ENCODE measurements around the gene ZNG1A.
"Not testable (repeated sequence)": the region's sequence is repeated elsewhere in the genome, so short reads cannot be mapped to it uniquely, and the experiment has no call there.

Gene ZNG1A

GRCh38 chr9:178970-179383 is at the start of gene ZNG1A:
Gene ZNG1A, minus strand, starts transcription at chr9:179056. Its CDS starts 87 bp downstream, at chr9:178969.
- not testable (repeated sequence) for H3K27me3 ChIP-seq (ENCODE audit: low read depth, low read length); H3K9me3 ChIP-seq (ENCODE audit: control insufficient read depth in 1 of 2, low read length in 2 of 2); H3K27ac ChIP-seq (ENCODE audit: low read length); H3K4me1 ChIP-seq (ENCODE audit: control insufficient read depth in 1 of 2, insufficient read depth in 2 of 2, low read length in 2 of 2); H3K36me3 ChIP-seq (ENCODE audit: control insufficient read depth in 1 of 2, insufficient read depth in 2 of 2, low read length in 2 of 2)
- H3K4me3 ChIP-seq (ENCODE audit: low read depth in 1 of 2, low read length in 2 of 2), result peak within 1 kb of the TSS in 1 of 2 donors; percentile 49

- no peak overlapping the region for H3K27ac ChIP-seq (ENCODE audit: low read length)
- H3K36me3 ChIP-seq (ENCODE audit: control insufficient read depth in 1 of 2, insufficient read depth in 2 of 2, low read length in 2 of 2), result no peaks in the 10 kb centered on the region
- H3K9me3 ChIP-seq (ENCODE audit: control insufficient read depth in 1 of 2, low read length in 2 of 2), result peaks cover 0 to 6% of the 10 kb centered on the region in 2 donors
- no peaks in the 10 kb centered on the region for H3K27me3 ChIP-seq (ENCODE audit: low read depth, low read length)
- H3K4me3 ChIP-seq (ENCODE audit: low read depth in 1 of 2, low read length in 2 of 2), result no peak overlapping the region
- peaks cover 0 to 6% of the 10 kb centered on the region in 2 donors for H3K4me1 ChIP-seq (ENCODE audit: control insufficient read depth in 1 of 2, insufficient read depth in 2 of 2, low read length in 2 of 2)
Measured at GRCh38 chr9:227860-228259, 49.0 kb upstream of the ZNG1A start.

DNA sequence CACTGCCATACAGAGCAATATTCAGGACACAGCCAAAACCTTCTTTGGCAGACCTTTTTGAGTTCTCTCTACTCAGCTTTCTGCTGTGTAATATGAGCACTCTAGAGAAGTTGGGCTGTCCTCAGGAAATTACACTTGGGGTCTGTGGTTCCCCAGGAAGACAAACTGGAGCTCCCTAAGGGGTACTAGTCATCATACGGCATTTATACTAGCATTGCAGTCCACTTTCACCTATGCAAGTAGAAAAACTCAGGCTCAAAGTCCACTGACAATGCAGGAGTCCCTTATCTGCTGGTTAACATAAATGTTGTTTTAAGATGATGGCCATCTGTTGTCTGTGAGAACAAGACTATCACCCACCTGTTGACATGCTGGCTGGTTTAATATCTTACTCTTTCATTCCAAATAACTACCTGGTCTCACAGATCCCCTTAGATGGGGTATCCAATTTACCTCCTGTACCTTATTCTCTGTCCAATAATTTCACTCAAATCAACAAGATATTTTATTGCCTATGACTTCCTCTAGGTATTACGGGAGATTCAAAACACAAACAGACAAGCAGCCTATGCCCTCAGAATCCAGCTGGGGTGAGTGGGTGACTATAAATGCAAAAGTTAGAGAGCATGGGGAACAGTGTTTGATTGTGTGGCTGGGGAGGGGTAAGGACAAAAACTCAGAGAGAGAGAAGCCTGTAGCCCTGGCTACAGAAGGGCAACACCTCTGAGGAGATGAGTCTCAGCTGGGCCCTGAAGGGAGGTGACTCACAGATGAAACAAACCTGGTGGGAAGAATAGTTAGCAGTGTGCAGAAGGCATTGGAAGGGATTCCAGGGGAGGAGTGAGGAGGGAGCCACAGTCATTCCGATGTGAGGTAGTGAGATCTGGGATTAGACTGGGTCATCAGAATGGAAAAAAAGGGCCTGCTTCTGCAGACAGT is 46.0 kb upstream of the ZNG1A start:
- H3K36me3 ChIP-seq (ENCODE audit: control insufficient read depth in 1 of 2, insufficient read depth in 2 of 2, low read length in 2 of 2), result no peaks in the 10 kb centered on the region
- H3K9me3 ChIP-seq (ENCODE audit: control insufficient read depth in 1 of 2, low read length in 2 of 2), result peaks cover 0 to 6% of the 10 kb centered on the region in 2 donors
- H3K27ac ChIP-seq (ENCODE audit: low read length), result no peak overlapping the region
- H3K4me3 ChIP-seq (ENCODE audit: low read depth in 1 of 2, low read length in 2 of 2), result no peak overlapping the region
- no peaks in the 10 kb centered on the region for H3K27me3 ChIP-seq (ENCODE audit: low read depth, low read length)
- H3K4me1 ChIP-seq (ENCODE audit: control insufficient read depth in 1 of 2, insufficient read depth in 2 of 2, low read length in 2 of 2), result peaks cover 0 to 6% of the 10 kb centered on the region in 2 donors

GRCh38 chr9:224026-224425 is 45.2 kb upstream of the ZNG1A start:
- peaks cover 0 to 3% of the 10 kb centered on the region in 2 donors for H3K9me3 ChIP-seq (ENCODE audit: control insufficient read depth in 1 of 2, low read length in 2 of 2)
- no peaks in the 10 kb centered on the region for H3K27me3 ChIP-seq (ENCODE audit: low read depth, low read length)
- H3K36me3 ChIP-seq (ENCODE audit: control insufficient read depth in 1 of 2, insufficient read depth in 2 of 2, low read length in 2 of 2), result no peaks in the 10 kb centered on the region
- H3K4me3 ChIP-seq (ENCODE audit: low read depth in 1 of 2, low read length in 2 of 2), result no peak overlapping the region
- H3K27ac ChIP-seq (ENCODE audit: low read length), result no peak overlapping the region
- peaks cover 0 to 6% of the 10 kb centered on the region in 2 donors for H3K4me1 ChIP-seq (ENCODE audit: control insufficient read depth in 1 of 2, insufficient read depth in 2 of 2, low read length in 2 of 2)

DNA sequence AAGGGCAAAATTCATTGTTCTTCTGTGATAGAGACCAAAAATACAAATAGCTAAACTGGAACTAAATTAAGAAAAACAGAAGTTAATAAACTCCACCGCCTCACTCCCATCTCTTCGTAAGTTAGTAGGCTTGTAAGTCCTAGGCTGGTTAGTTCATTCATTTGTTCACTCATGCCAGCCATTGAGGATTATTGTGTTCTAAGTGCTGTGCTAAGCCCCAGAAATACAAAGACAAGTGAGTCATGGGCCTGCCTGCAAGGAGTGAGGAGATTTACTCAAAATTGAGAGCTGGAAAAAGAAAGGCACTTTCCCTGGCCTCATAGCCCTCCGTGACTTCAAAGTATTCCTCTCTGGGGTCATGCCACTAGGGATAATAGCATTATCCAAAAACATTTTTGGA is 44.3 kb upstream of the ZNG1A start:
- no peaks in the 10 kb centered on the region for H3K9me3 ChIP-seq (ENCODE audit: control insufficient read depth in 1 of 2, low read length in 2 of 2)
- H3K36me3 ChIP-seq (ENCODE audit: control insufficient read depth in 1 of 2, insufficient read depth in 2 of 2, low read length in 2 of 2), result no peaks in the 10 kb centered on the region
- H3K4me1 ChIP-seq (ENCODE audit: control insufficient read depth in 1 of 2, insufficient read depth in 2 of 2, low read length in 2 of 2), result peaks cover 0 to 6% of the 10 kb centered on the region in 2 donors
- H3K27ac ChIP-seq (ENCODE audit: low read length), result no peak overlapping the region
- no peaks in the 10 kb centered on the region for H3K27me3 ChIP-seq (ENCODE audit: low read depth, low read length)
- H3K4me3 ChIP-seq (ENCODE audit: low read depth in 1 of 2, low read length in 2 of 2), result no peak overlapping the region

DNA sequence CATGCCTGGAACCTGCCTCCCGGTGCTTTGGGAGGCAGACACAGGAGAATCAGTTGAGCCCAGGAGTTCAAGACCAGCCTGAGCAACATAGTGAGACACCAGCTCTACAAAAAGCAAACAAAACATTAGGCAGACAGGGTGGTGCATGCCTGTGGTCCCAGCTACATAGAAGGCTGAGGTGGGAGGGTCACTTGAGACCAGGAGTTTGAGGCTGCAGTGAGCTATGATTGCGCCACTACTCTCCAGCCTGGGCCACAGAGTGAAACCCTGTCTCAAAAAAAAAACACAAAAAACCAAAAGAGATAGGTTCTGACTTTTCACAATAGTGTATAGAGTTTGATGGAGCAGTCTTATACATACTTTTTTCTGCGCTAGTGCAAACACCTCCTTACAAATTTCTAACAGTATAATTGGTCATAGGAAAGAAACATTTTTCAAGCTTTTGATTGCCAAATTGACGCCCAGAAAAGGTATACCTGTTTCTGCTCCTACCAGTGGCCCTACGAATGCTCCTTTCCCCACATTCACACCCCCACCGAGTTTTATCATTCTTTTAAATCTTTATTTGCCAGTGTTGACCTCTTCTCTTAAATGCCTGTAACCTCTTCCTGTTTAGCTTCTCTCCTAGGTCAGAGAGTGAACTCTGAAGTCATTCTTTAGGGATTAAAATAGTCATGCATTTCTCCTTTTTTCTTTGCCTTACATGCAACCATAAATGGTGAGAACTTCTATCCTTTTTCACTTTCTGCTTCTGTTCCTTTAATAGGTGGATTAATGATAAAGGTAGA is 43.3 kb upstream of the ZNG1A start:
- H3K9me3 ChIP-seq (ENCODE audit: control insufficient read depth in 1 of 2, low read length in 2 of 2), result no peaks in the 10 kb centered on the region
- H3K4me1 ChIP-seq (ENCODE audit: control insufficient read depth in 1 of 2, insufficient read depth in 2 of 2, low read length in 2 of 2), result peaks cover 0 to 6% of the 10 kb centered on the region in 2 donors
- H3K27ac ChIP-seq (ENCODE audit: low read length), result peak overlapping the region; percentile 53
- no peak overlapping the region for H3K4me3 ChIP-seq (ENCODE audit: low read depth in 1 of 2, low read length in 2 of 2)
- H3K27me3 ChIP-seq (ENCODE audit: low read depth, low read length), result no peaks in the 10 kb centered on the region
- H3K36me3 ChIP-seq (ENCODE audit: control insufficient read depth in 1 of 2, insufficient read depth in 2 of 2, low read length in 2 of 2), result no peaks in the 10 kb centered on the region

DNA sequence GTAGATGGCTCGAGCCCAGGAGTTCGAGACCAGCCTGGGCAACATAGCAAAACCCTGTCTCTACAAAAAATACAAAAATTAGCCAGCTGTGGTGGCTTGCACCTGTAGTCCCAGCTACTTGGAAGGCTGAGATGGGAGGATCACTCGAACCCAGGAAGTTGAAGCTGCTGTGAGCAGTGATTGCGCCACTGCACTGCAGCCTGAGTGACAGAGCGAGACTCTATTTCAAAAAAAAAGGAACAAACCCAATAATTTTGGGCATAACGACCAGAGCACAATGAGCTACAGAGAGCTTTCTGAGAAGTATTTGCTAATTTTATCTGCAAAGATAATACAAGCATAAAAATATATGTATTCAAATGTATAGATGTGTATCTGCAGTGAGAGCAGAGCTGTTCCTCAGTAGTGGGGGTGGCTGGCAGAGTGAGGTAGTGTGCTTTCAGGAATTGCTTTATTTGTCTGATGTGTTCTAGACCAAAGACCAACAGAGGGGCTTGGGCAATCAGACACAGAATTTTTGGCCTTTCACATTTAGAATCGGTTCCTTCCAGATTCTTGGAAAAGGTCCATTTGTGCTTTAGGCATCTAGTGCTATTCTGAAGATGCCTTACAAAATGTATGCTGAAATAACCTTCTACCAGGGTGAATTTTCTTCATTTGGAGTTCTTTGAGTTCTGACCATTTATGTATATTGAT is 41.0 kb upstream of the ZNG1A start:
- Histone ChIP-seq H3K36me3 (ENCODE audit: control insufficient read depth in 1 of 2, insufficient read depth in 2 of 2, low read length in 2 of 2) (no peaks in the 10 kb centered on the region), H3K4me3 (ENCODE audit: low read depth in 1 of 2, low read length in 2 of 2) (no peak overlapping the region), H3K27me3 (ENCODE audit: low read depth, low read length) (no peaks in the 10 kb centered on the region), H3K4me1 (ENCODE audit: control insufficient read depth in 1 of 2, insufficient read depth in 2 of 2, low read length in 2 of 2) (no peaks in the 10 kb centered on the region), H3K9me3 (ENCODE audit: control insufficient read depth in 1 of 2, low read length in 2 of 2) (no peaks in the 10 kb centered on the region), H3K27ac (ENCODE audit: low read length) (no peak overlapping the region)

DNA sequence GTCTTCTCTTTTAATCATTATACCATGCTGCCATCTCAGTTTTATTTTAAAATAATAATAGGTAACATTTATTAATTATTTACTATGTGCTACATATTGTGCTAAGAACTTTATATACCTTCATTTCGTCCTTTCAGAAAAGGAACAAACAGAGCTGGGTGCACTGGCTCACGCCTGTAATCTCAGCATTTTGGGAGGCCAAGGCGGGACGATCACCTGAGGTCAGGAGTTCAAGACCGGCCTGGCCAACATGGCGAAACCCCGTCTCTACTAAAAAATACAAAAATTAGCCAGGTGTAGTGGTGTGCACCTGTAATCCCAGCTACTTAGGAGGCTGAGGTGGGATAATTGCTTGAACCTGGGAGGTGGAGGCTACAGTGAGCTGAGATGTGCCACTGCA is 40.2 kb upstream of the ZNG1A start:
- not testable (repeated sequence) for H3K27ac ChIP-seq (ENCODE audit: low read length); H3K27me3 ChIP-seq (ENCODE audit: low read depth, low read length); H3K4me3 ChIP-seq (ENCODE audit: low read depth in 1 of 2, low read length in 2 of 2); H3K4me1 ChIP-seq (ENCODE audit: control insufficient read depth in 1 of 2, insufficient read depth in 2 of 2, low read length in 2 of 2); H3K9me3 ChIP-seq (ENCODE audit: control insufficient read depth in 1 of 2, low read length in 2 of 2); H3K36me3 ChIP-seq (ENCODE audit: control insufficient read depth in 1 of 2, insufficient read depth in 2 of 2, low read length in 2 of 2)

- H3K27me3 ChIP-seq (ENCODE audit: low read depth, low read length), result no peaks in the 10 kb centered on the region
- no peak overlapping the region for H3K27ac ChIP-seq (ENCODE audit: low read length)
- no peak overlapping the region for H3K4me3 ChIP-seq (ENCODE audit: low read depth in 1 of 2, low read length in 2 of 2)
- no peaks in the 10 kb centered on the region for H3K36me3 ChIP-seq (ENCODE audit: control insufficient read depth in 1 of 2, insufficient read depth in 2 of 2, low read length in 2 of 2)
- no peaks in the 10 kb centered on the region for H3K4me1 ChIP-seq (ENCODE audit: control insufficient read depth in 1 of 2, insufficient read depth in 2 of 2, low read length in 2 of 2)
- no peaks in the 10 kb centered on the region for H3K9me3 ChIP-seq (ENCODE audit: control insufficient read depth in 1 of 2, low read length in 2 of 2)
Measured at GRCh38 chr9:217950-218349, 39.1 kb upstream of the ZNG1A start.

- H3K27ac ChIP-seq (ENCODE audit: low read length), result peak overlapping the region; percentile 27
- H3K4me1 ChIP-seq (ENCODE audit: control insufficient read depth in 1 of 2, insufficient read depth in 2 of 2, low read length in 2 of 2), result no peaks in the 10 kb centered on the region
- no peaks in the 10 kb centered on the region for H3K9me3 ChIP-seq (ENCODE audit: control insufficient read depth in 1 of 2, low read length in 2 of 2)
- H3K27me3 ChIP-seq (ENCODE audit: low read depth, low read length), result no peaks in the 10 kb centered on the region
- H3K4me3 ChIP-seq (ENCODE audit: low read depth in 1 of 2, low read length in 2 of 2), result peak overlapping the region in 1 of 2 donors; percentile 4
- no peaks in the 10 kb centered on the region for H3K36me3 ChIP-seq (ENCODE audit: control insufficient read depth in 1 of 2, insufficient read depth in 2 of 2, low read length in 2 of 2)
Measured at GRCh38 chr9:216866-217265, 38.0 kb upstream of the ZNG1A start.

DNA sequence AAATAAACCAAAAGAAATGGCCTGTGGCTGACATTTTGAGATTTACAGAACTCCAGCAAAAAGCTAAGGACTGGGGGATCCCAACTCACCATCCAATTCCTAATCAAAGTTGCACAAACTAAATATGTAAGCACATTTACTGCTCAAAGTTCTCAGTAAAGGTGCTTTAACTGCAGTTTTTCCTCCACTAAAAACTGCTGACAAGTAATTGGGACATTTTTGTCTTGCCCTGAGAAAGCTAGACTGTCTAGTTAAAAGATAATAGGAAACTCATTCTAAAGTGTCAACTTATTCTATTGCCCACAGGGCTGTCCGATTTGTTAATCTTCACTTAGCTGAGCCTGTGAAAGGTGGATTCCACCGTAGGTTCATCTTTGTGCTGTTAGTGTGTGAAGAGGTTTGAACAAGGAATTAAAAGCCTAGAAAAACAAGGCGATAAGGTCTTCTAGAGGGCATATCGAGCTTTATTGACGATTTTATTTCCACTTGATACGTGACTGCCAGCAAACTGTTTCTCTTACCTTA is 36.8 kb upstream of the ZNG1A start:
- no peaks in the 10 kb centered on the region for H3K4me1 ChIP-seq (ENCODE audit: control insufficient read depth in 1 of 2, insufficient read depth in 2 of 2, low read length in 2 of 2)
- H3K4me3 ChIP-seq (ENCODE audit: low read depth in 1 of 2, low read length in 2 of 2), result peak overlapping the region; percentile 65 to 68
- no peaks in the 10 kb centered on the region for H3K27me3 ChIP-seq (ENCODE audit: low read depth, low read length)
- no peaks in the 10 kb centered on the region for H3K9me3 ChIP-seq (ENCODE audit: control insufficient read depth in 1 of 2, low read length in 2 of 2)
- H3K36me3 ChIP-seq (ENCODE audit: control insufficient read depth in 1 of 2, insufficient read depth in 2 of 2, low read length in 2 of 2), result no peaks in the 10 kb centered on the region
- H3K27ac ChIP-seq (ENCODE audit: low read length), result peak overlapping the region; percentile 48

All from muscle layer of duodenum (tissue), 2 donors.